AG04449 (cell line): ENCODE data around the gene IDE.
A peak's percentile ranks its signal among the peaks of the same experiment; 100 is the strongest.

Experiments
- CTCF ChIA-PET: fragments of 350-600 bp; formaldehyde crosslinking; extraction: SDS; loops from one replicate; lab custom pipeline; 2021; ENCODE audit warnings: antibody characterized with exemption; lab: Yijun Ruan, JAX
- POLR2A ChIA-PET: fragments of 400-600, 350-600 bp; formaldehyde crosslinking; extraction: SDS; loops from one replicate; lab custom pipeline; 2020; ENCODE audit warnings: antibody characterized with exemption, inconsistent platforms; lab: Yijun Ruan, JAX
- DNase-seq: peaks from one replicate; pipeline ENCODE4 v3.0.0-alpha.2; 2010; ENCODE audit warnings: low read depth, low spot score
- H3K4me3 ChIP-seq: 2 replicates; pipeline ENCODE4 v1.5.1; 2011; ENCODE audit warnings: low read depth, mild to moderate bottlenecking, control low read depth, low read length
- CTCF ChIP-seq: IDR thresholded peaks from one replicate; pipeline ENCODE4 v1.5.1; 2011; ENCODE audit warnings: mild to moderate bottlenecking, moderate library complexity, low read length, control low read depth, inconsistent platforms; ENCODE audit not compliant: insufficient read depth; ENCODE audit errors: missing control alignments

The IDE gene

GRCh38 chr10:92573798-92574547 lies at the start of gene IDE:
Gene IDE (minus strand): TSS chr10:92574093. CDS start chr10:92574019, 74 bp downstream.
- POLR2A ChIA-PET = interaction anchor here (0.7 to 1.0 kb wide), 3 partner anchors 17 to 56 kb away, joined by 3 to 8 read pairs (median 5); no protein-coding TSS in a partner anchor

GRCh38 chr10:92619368-92619767 lies 45.5 kb upstream of the IDE start:
- DNase-seq = no peak
- H3K4me3 ChIP-seq = no peak overlapping the region
- ChIA-PET POLR2A (no interaction called here), CTCF (no interaction called here)
- TF ChIP-seq CTCF = no peak

More at GRCh38 chr10:92573798-92574547, at the start of gene IDE:
- peak within 1 kb of the TSS; percentile 81 for H3K4me3 ChIP-seq
- peak; percentile 92 for TF ChIP-seq CTCF
- CTCF ChIA-PET = interaction anchor here (0.5 to 11.6 kb wide), 28 partner anchors 9 to 309 kb away, joined by 3 to 150 read pairs (median 6); partner anchors contain the start of gene KIF11
- DNase-seq = no peak

GRCh38 chr10:92615515-92615914 lies 41.6 kb upstream of the IDE start:
- no peak overlapping the region for H3K4me3 ChIP-seq
- DNase-seq = no peak
- TF ChIP-seq CTCF = no peak
- CTCF ChIA-PET = no interaction called here
- POLR2A ChIA-PET = no interaction called here

- CTCF ChIA-PET = no interaction called here
- DNase-seq = no peak
- H3K4me3 ChIP-seq = no peak overlapping the region
- no peak for TF ChIP-seq CTCF
- POLR2A ChIA-PET = no interaction called here
Observed at GRCh38 chr10:92604841-92605240, 30.9 kb upstream of the IDE start.

GRCh38 chr10:92598321-92598720 lies 24.4 kb upstream of the IDE start:
- no peak for TF ChIP-seq CTCF
- no peak for DNase-seq
- ChIA-PET CTCF (interaction anchor here (1.3 kb wide), 1 partner anchor 81 kb away, joined by 3 read pairs; no protein-coding TSS in a partner anchor), POLR2A (no interaction called here)
- H3K4me3 ChIP-seq = no peak overlapping the region

GRCh38 chr10:92595505-92595904 lies 21.6 kb upstream of the IDE start:
- no peak for TF ChIP-seq CTCF
- ChIA-PET CTCF (interaction anchor here (0.7 to 1.8 kb wide), 2 partner anchors 21 to 269 kb away, joined by 5 to 7 read pairs; partner anchors contain the start of gene IDE), POLR2A (no interaction called here)

More at GRCh38 chr10:92595505-92595904, 21.6 kb upstream of the IDE start:
- DNase-seq = no peak
- no peak overlapping the region for H3K4me3 ChIP-seq
